Measurements from ENCODE around the gene AP3D1. TPM values are rescaled to one million over a fixed set of nuclear protein-coding genes. Genes with fewer than 3 reads are reported as not detected.
A peak's percentile ranks its signal among the peaks of the same experiment; 100 is the strongest.

AP3D1 gene
- total and polyA plus RNA-seq, 11 donors = 63.1 to 124 (median 103) TPM

- TF ChIP-seq CTCF (IDR thresholded peaks at IDR 0.05) (no peak), POLR2A (IDR thresholded peaks at IDR 0.05) (no peak)
- H3K36me3 ChIP-seq = peaks cover 0 to 2% (median 0%) of the 10 kb centered on the region in 9 donors
- H3K4me1 ChIP-seq = peaks cover 20 to 67% (median 49%) of the 10 kb centered on the region in 12 donors
- no peaks in the 10 kb centered on the region for H3K9me3 ChIP-seq
- H3K4me3 ChIP-seq = no peak overlapping the region
- H3K27ac ChIP-seq = no peak overlapping the region
- DNase-seq = no peak
- intact Hi-C loops (cut with DNase I) = loop anchor here in 1 of 10 donors (5.0 kb wide), 1 partner anchor 99 kb away; no protein-coding TSS in a partner anchor
- H3K27me3 ChIP-seq = no peaks in the 10 kb centered on the region
- ATAC-seq = no peak
- WGBS, 4 donors = 91 to 94% (median 93%) methylated on average over 5 to 21 of the region's 21 CpGs
Measured at GRCh38 chr19:2173388-2173766, 22.0 kb upstream of the AP3D1 start.

- 16 to 22% (median 21%) methylated on average over 17 to 27 of the region's 27 CpGs for WGBS, 4 donors
- Histone ChIP-seq H3K27ac (peak overlapping the region in 10 of 12 donors; percentile 1 to 98 (median 32)), H3K36me3 (peaks cover 0 to 2% (median 0%) of the 10 kb centered on the region in 9 donors), H3K9me3 (no peaks in the 10 kb centered on the region), H3K27me3 (no peaks in the 10 kb centered on the region), H3K4me3 (no peak overlapping the region), H3K4me1 (peaks cover 32 to 79% (median 65%) of the 10 kb centered on the region in 12 donors)
- TF ChIP-seq POLR2A (IDR thresholded peaks at IDR 0.05) (no peak), CTCF (IDR thresholded peaks at IDR 0.05) (peak in 7 of 12 donors; percentile 4 to 43 (median 18))
- intact Hi-C loops (cut with DNase I) = loop anchor here in 2 of 10 donors (2.0 to 5.0 kb wide), 2 partner anchors 13 to 101 kb away; no protein-coding TSS in a partner anchor
- ATAC-seq = no peak
- peak in 3 of 5 donors; percentile 56 to 71 (median 59) for DNase-seq
Measured at GRCh38 chr19:2171349-2172145, 20.2 kb upstream of the AP3D1 start.

- no peak for DNase-seq
- TF ChIP-seq POLR2A (IDR thresholded peaks at IDR 0.05) = no peak
- no peak for TF ChIP-seq CTCF (IDR thresholded peaks at IDR 0.05)
- H3K27me3 ChIP-seq = no peaks in the 10 kb centered on the region
- H3K27ac ChIP-seq = peak overlapping the region in 10 of 12 donors; percentile 1 to 98 (median 32)
- H3K4me3 ChIP-seq = no peak overlapping the region
- no peaks in the 10 kb centered on the region for H3K9me3 ChIP-seq
- ATAC-seq = no peak
- peaks cover 0 to 5% (median 0%) of the 10 kb centered on the region in 9 donors for H3K36me3 ChIP-seq
- intact Hi-C loops (cut with DNase I) = loop anchor here in 2 of 10 donors (2.0 to 5.0 kb wide), 2 partner anchors 14 to 101 kb away; no protein-coding TSS in a partner anchor
- peaks cover 33 to 79% (median 70%) of the 10 kb centered on the region in 12 donors for H3K4me1 ChIP-seq
- WGBS, 4 donors = 71 to 75% (median 74%) methylated on average over 5 of the region's 5 CpGs
Measured at GRCh38 chr19:2170987-2171348, 19.6 kb upstream of the AP3D1 start.

- peaks cover 33 to 83% (median 75%) of the 10 kb centered on the region in 12 donors for H3K4me1 ChIP-seq
- 54 to 65% (median 56%) methylated on average over 8 to 12 of the region's 12 CpGs for WGBS, 4 donors
- TF ChIP-seq CTCF (IDR thresholded peaks at IDR 0.05) (no peak), POLR2A (IDR thresholded peaks at IDR 0.05) (no peak)
- H3K36me3 ChIP-seq = peaks cover 0 to 5% (median 0%) of the 10 kb centered on the region in 9 donors
- no peaks in the 10 kb centered on the region for H3K9me3 ChIP-seq
- H3K27me3 ChIP-seq = no peaks in the 10 kb centered on the region
- DNase-seq = peak in 1 of 5 donors; percentile 33
- H3K27ac ChIP-seq = peak overlapping the region in 11 of 12 donors; percentile 46 to 98 (median 94)
- ATAC-seq = no peak
- intact Hi-C loops (cut with DNase I) = loop anchor here in 2 of 10 donors (2.0 to 5.0 kb wide), 2 partner anchors 15 to 102 kb away; no protein-coding TSS in a partner anchor
- H3K4me3 ChIP-seq = no peak overlapping the region
Measured at GRCh38 chr19:2170219-2170618, 18.9 kb upstream of the AP3D1 start.
